Fibroblast of skin of left biceps (primary cell): ENCODE results near the gene GPR137.

Experiments
- DNase-seq, 2 experiments: peaks; one replicate each; pipeline ENCODE4 v3.0.0-alpha.2; 2013; ENCODE audit warnings: low read depth in 2 of 2

The GPR137 gene

DNA sequence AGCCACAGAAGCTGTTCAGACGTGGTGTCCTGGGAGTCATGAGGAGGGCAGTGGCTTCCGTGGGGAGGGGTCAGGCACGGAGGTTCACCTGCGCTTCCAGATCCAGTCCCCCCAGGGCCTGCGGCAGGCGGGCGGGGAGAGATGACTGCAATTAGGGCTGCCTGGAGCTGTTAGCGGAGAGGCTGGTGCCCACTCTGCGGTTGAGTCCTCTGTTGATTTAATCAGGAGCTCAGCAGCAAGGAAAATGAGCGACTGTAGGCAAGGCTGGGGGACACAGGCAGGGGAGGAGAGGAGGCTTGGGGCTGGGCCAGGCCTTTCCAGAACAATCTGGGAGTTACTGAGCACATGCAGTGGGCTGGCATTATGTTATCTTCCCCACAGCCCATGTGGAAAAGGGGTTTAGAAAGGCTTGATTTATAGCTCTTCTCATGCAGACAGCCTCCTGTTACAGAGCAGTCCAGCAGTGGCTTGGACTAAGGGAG, 21.2 kb upstream of the GPR137 start:
- no peak for DNase-seq

GRCh38 chr11:64265176-64266160, 20.2 kb upstream of the GPR137 start:
- DNase-seq = no peak

- DNase-seq = no peak
These were observed 19.3 kb upstream of the GPR137 start for GRCh38 chr11:64266339-64266738.

GRCh38 chr11:64267207-64267945, 18.3 kb upstream of the GPR137 start:
- no peak for DNase-seq

DNA sequence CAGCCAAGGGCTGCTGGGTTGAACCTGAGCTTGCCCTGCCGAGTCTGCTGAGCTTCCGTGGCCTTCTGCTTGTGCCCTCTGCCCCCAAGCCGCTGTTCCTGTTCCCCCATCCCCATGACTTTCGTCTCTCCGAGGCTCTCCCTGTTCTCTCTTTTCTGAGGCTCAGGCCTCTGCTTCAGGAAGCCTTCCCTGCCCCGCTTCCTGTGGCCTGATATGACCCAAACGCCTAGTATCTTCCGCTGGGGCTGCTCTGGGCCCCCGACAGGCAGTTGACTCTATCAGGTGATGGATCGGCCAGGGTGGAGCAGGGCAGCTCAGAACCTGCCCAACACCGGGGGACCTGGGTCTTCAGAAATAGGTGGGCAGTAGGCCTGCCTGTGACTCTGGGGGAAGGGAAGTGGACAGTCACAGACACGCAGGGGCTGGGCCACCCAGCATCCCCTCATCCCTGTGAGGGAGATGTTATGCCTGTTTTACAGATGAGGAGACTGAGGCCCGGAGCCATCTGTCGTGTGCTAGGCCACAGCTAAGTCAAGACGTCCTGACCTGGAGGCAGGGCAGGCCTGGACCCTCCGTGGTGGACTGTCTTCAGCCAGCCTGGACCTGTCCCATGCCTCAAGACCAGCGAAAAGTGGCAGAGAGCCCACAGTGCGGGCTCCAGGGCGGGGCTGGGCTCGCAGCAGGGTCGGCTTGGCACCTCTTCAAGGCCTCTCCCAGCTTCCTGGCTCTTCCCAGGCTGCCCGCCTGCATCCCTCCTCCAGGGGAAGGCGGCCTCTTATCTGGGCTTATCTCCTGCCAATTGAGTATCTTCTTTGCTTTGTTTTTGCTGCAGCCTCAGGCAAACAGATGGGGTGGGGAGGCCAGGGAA, 17.4 kb upstream of the GPR137 start:
- DNase-seq = no peak

- DNase-seq = no peak
These were observed 16.6 kb upstream of the GPR137 start for GRCh38 chr11:64268893-64269539.

- peak; percentile 100 for DNase-seq
These were observed 16.0 kb upstream of the GPR137 start for GRCh38 chr11:64269540-64270220.

DNA sequence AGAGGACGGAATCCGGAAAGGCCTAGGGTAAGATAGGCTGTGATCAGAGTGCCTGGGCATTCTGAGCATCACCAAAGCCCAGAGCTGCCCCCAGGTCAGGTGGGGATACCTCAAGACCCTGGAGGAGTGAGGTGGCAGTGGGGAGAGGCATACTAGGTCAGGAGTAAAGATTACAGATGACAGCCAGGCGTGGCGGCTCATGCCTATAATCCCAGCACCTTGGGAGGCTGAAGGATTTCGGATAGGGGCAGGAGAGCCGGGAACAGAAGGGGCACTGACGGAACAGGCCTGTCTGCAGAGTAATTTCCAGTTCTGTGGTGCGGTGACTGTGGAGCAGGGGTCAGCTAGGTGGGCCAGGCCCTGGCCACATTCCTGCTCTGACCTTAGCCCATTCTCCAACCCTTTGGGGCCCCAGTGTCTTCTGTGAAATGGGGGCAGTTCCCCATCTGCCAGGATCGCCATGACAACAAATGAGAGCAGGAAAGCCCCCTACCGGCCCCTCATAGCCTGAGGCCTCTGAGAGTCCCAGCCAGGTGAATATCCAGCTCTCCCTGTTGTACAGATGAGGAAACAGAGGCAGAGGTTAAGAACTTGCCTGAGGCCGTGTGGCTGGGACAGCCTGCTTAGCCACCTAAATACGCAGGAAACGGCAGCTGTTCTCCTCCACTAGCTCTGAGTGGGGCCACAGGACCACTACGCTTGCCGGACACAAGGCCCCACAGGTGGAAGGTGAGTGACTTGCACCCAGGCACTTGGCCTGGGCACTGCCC, 10.4 kb upstream of the GPR137 start:
- DNase-seq = no peak

DNA sequence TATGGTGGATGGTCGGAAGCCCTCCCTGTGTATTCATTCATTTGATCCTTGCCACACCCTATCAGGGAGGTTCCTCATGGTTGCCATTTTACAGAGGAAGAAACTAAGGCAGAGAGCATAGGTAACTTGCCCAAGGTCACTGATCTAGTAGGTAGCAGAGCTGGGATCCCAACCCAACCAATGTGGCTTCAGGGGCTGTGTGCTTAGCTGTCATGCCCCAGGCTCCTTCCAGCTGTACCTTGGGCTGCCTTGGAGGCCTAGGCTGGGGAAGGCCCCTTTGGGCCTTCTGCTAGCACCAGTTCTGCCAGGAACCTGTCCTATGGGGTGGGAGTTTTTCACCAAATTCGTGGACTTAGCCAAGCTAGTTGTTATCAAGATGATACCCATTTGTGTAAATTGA, 9.8 kb upstream of the GPR137 start:
- DNase-seq = no peak

DNA sequence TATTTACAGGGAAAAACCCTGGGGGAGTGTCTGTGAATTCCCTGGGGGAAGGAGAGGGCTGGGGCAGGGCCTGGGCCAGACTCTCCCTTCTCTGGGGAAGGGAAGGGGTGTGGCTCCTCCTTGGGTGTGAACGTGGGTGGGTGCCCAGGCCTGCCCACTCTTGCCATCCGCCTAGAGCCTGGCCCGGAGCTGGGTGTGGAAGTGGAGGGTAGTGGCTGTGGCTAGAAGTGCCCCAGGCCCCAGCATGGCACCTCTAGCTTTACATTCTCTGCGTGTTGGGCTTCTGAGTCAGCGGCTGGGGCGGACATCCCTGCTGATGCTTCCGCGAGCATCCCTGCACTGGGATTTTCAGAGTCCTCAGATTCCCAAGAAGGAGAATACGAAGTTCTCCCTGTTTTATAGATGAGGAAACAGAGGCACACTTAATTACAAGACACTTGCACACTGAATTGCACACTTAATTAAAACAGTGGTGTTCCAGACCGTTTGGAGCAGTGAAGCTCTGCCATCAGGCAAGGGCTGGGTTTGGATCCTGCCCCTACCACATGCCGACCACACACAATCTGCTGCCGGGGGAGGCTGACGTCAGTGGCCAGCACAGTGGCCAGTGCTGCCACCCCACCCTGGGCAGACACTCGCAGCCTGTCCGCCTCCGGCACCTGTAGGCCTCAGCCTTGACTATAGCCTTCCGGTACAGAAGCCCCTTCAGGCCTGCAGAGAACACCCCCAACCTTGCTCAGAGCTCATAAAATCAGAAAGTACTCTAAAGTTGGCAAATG, 8.8 kb upstream of the GPR137 start:
- DNase-seq = no peak

- no peak for DNase-seq
These were observed 7.0 kb upstream of the GPR137 start for GRCh38 chr11:64278576-64279190.

DNA sequence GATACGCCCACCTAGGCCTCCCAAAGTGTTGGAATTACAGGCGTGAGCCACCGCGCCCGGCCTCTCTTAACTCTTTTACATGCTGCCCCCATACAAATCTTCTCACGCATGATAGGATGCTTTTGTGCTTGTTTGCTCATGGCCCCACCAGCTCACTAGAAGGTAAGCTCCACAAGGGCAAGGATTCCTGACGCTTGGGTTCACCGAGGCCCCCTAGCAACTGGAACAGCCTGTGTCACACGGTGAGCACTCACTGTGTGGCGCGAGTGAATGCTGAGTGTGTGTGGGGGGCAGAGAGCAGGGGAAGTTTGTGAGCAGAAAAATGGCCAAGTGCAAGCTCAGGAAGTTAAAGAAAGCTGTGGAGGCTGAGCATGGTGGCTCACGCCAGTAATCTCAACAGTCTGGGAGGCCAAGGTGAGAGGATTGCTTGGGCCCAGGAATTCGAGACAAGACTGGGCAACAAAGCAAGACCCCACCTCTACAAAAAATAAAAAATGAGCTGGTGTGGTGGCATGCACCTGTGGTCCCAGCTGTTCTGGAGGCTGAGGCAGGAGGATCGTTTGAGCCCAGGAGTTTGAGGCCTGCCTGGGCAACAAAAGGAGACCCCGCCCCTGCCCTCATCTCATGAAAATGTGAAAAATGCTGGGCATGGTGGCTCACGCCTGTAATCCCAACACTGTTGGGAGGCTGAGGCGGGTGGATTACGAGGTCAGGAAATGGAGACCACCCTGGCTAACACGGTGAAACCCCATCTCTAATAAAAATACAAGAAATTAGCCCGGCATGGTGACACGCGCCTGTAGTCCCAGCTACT, 3.5 kb upstream of the GPR137 start:
- DNase-seq = no peak

DNA sequence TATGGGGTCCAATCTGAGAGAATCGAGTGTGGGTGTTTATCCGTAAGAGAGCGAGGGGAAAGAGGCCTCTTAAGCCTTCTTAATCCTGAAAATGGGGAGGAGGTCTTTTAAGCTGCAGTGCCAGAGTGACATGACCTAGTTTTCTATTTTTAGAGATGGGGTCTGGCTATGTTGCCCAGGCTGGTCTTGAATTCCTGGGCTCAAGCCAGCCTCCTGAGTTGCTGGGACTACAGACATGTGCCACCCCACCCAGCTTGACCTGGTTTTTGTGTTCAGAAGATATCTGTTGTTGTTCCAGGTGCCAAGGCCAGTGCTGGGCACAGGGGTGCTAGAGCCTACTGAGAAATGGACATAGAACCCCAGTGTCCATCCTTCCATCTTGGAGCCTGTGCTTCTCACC, 2.6 kb upstream of the GPR137 start:
- no peak for DNase-seq

- DNase-seq = peak; percentile 67 to 68
These were observed 1.3 kb upstream of the GPR137 start, which contains the start of gene BAD for GRCh38 chr11:64284048-64284961. BAD (minus strand) TSS chr11:64284665; CDS start chr11:64284368, 297 bp downstream.

GRCh38 chr11:64285885-64286800, 495 bp downstream of the GPR137 start:
- DNase-seq = no peak

GRCh38 chr11:64286801-64287159, 1.1 kb downstream of the GPR137 start:
- DNase-seq = no peak
